GM12878 (cell line): ENCODE results near the gene CEACAM21. TPM values are rescaled to one million over a fixed set of nuclear protein-coding genes. Genes with fewer than 3 reads are reported as not detected.

Experiments
- ATAC-seq: fragments of 200-7000 bp; cut with Tn5 transposase; 3 replicates; pipeline ENCODE4 v1.9.1; 2020; ENCODE audit warnings: mild to moderate bottlenecking, moderate library complexity
- BruUV-seq: library from RNA; stranded (reverse); fragments of 400-500 nt; replicated peaks from 2 replicates; lab custom pipeline; 2021; lab: Mats Ljungman, UMichigan
- CTCF ChIA-PET: fragments of 300-600 bp; sonication (Branson Sonifier 250); formaldehyde crosslinking; extraction: SDS; loops from one replicate; lab custom pipeline; 2021; ENCODE audit warnings: inconsistent platforms; lab: Yijun Ruan, JAX
- POLR2A ChIA-PET: fragments of 350-600 bp; formaldehyde crosslinking; extraction: SDS; loops from one replicate; lab custom pipeline; 2021; ENCODE audit warnings: inconsistent platforms; lab: Charles Lee
- RAD21 ChIA-PET: fragments of 300-600 bp; sonication (Branson Sonifier 250); formaldehyde crosslinking; loops from one replicate; lab custom pipeline; 2023; ENCODE audit warnings: antibody characterized with exemption; ENCODE audit not compliant: unreplicated experiment; lab: Charles Lee
- SMC1A ChIA-PET: fragments of 300-600 bp; sonication (Branson Sonifier 250); formaldehyde crosslinking; loops from one replicate; lab custom pipeline; 2023; ENCODE audit not compliant: unreplicated experiment, uncharacterized antibody; lab: Charles Lee
- DNase-seq: peaks from one replicate; pipeline ENCODE4 v3.0.0-alpha.2; 2011; ENCODE audit warnings: low read depth, low spot score
- FAIRE-seq: peaks from 3 replicates; lab custom pipeline; 2011; peaks lifted over from hg19 to GRCh38; lab: Jason Lieb, UNC
- H2AFZ ChIP-seq: 2 replicates; pipeline ENCODE4 v1.6.0; 2011; ENCODE audit warnings: low read depth, low read length, control low read depth; ENCODE audit not compliant: control insufficient read depth
- H3K27ac ChIP-seq: 2 replicates; pipeline ENCODE4 v1.5.1; 2011; ENCODE audit warnings: control low read depth; ENCODE audit not compliant: control insufficient read depth, insufficient read depth
- H3K27me3 ChIP-seq, 2 experiments: replicated peaks in 1 of 2; 2 replicates each; pipeline versions ENCODE4 v1.6.0 to v1.6.1; 2011; ENCODE audit warnings: low read length in 1 of 2; ENCODE audit not compliant: control insufficient read depth in 2 of 2, insufficient read depth in 2 of 2
- H3K36me3 ChIP-seq, 2 experiments: 2 replicates each; pipeline ENCODE4 v1.5.1; 2011; ENCODE audit warnings: low read length in 1 of 2; ENCODE audit not compliant: control insufficient read depth in 2 of 2, insufficient read depth in 2 of 2
- H3K4me1 ChIP-seq: 2 replicates; pipeline ENCODE4 v1.6.1; 2011; ENCODE audit warnings: mild to moderate bottlenecking, low read length, moderate library complexity, mixed read lengths; ENCODE audit not compliant: control insufficient read depth, insufficient read depth
- H3K4me2 ChIP-seq: 2 replicates; pipeline ENCODE4 v1.6.0; 2011; ENCODE audit warnings: control low read depth; ENCODE audit not compliant: control insufficient read depth, insufficient read depth
- H3K4me3 ChIP-seq: fragments of 200-600 bp; sonication (generic); 2 replicates; pipeline ENCODE4 v1.5.1; 2016
- H3K79me2 ChIP-seq: 2 replicates; pipeline ENCODE4 v1.6.0; 2011; ENCODE audit warnings: low read length; ENCODE audit not compliant: control insufficient read depth, insufficient read depth
- H3K9ac ChIP-seq: 2 replicates; pipeline ENCODE4 v1.8.0; 2011; ENCODE audit warnings: low read length, control low read depth, mixed read lengths; ENCODE audit not compliant: control insufficient read depth, insufficient read depth
- H3K9me3 ChIP-seq: replicated peaks from 3 replicates; pipeline ENCODE4 v1.5.1; 2011; ENCODE audit warnings: mild to moderate bottlenecking, low read length; ENCODE audit not compliant: control insufficient read depth, insufficient read depth
- H4K20me1 ChIP-seq: 2 replicates; pipeline ENCODE4 v1.6.0; 2011; ENCODE audit not compliant: control insufficient read depth, insufficient read depth
- BACH1 ChIP-seq: fragments of 450-650 bp; IDR thresholded peaks from 2 replicates; pipeline ENCODE4 v1.6.1; 2017; ENCODE audit warnings: mild to moderate bottlenecking, borderline replicate concordance
- CTCF ChIP-seq, 3 experiments: IDR thresholded peaks in 2 of 3; conservative IDR thresholded peaks in 1 of 3; 2 replicates each; pipeline ENCODE4 v1.5.1; 2011; ENCODE audit warnings: low read depth in 3 of 3, low read length in 3 of 3, mild to moderate bottlenecking in 3 of 3, control low read depth in 2 of 3, moderate library complexity in 2 of 3, inconsistent platforms in 1 of 3, mixed read lengths in 1 of 3; ENCODE audit not compliant: control insufficient read depth in 2 of 3, insufficient read depth in 1 of 3; ENCODE audit errors: extremely low read depth in 1 of 3
- E4F1 ChIP-seq: fragments of 450-650 bp; IDR thresholded peaks from 2 replicates; pipeline ENCODE4 v1.6.1; 2018; ENCODE audit warnings: borderline replicate concordance, mild to moderate bottlenecking; ENCODE audit not compliant: partially characterized antibody
- EGR1 ChIP-seq, 2 experiments: IDR thresholded peaks; 1 replicate in 1 of 2; 2 replicates in 1 of 2; pipeline ENCODE4 v1.6.1; 2011 to 2012; ENCODE audit warnings: low read depth in 2 of 2, low read length in 2 of 2, borderline replicate concordance in 1 of 2, mild to moderate bottlenecking in 1 of 2, moderate library complexity in 1 of 2
- EP300 ChIP-seq, 2 experiments: fragments of 150-350 bp in 1 of 2; IDR thresholded peaks; 2 replicates each; pipeline ENCODE4 v1.6.1; 2011 to 2012; ENCODE audit warnings: low read depth in 2 of 2, low read length in 2 of 2, borderline replicate concordance in 1 of 2, improper control_type of control experiment in 1 of 2, inconsistent platforms in 1 of 2; ENCODE audit not compliant: control insufficient read depth in 1 of 2
- FOXM1 ChIP-seq: IDR thresholded peaks from 2 replicates; pipeline ENCODE4 v1.6.1; 2012; ENCODE audit warnings: low read depth, mild to moderate bottlenecking, inconsistent platforms, low read length, moderate library complexity
- HDGF ChIP-seq: fragments of 450-650 bp; IDR thresholded peaks from 2 replicates; pipeline ENCODE4 v1.6.1; 2016; ENCODE audit warnings: antibody characterized with exemption
- NBN ChIP-seq: fragments of 450-650 bp; IDR thresholded peaks from 2 replicates; pipeline ENCODE4 v1.6.1; 2016
- NKRF ChIP-seq: fragments of 450-650 bp; conservative IDR thresholded peaks from 2 replicates; pipeline ENCODE4 v1.6.1; 2017; ENCODE audit warnings: mild to moderate bottlenecking, moderate library complexity
- NRF1 ChIP-seq: conservative IDR thresholded peaks from 2 replicates; pipeline ENCODE4 v1.6.1; 2011; ENCODE audit warnings: mild to moderate bottlenecking, low read depth, low read length, improper control_type of control experiment
- POLR2A ChIP-seq: IDR thresholded peaks from 2 replicates; pipeline ENCODE4 v1.6.1; 2011; ENCODE audit warnings: low read depth, mild to moderate bottlenecking, low read length
- RAD21 ChIP-seq: IDR thresholded peaks from 2 replicates; pipeline ENCODE4 v1.6.1; 2011; ENCODE audit warnings: mild to moderate bottlenecking, low read depth, low read length, moderate library complexity; ENCODE audit not compliant: insufficient read depth
- RB1 ChIP-seq: fragments of 450-650 bp; formaldehyde crosslinking; IDR thresholded peaks from 2 replicates; pipeline ENCODE4 v1.6.1; 2017; ENCODE audit warnings: mild to moderate bottlenecking, borderline replicate concordance
- RELA ChIP-seq: fragments of 450-650 bp; IDR thresholded peaks from 2 replicates; pipeline ENCODE4 v1.8.0; 2014; ENCODE audit warnings: borderline replicate concordance; ENCODE audit not compliant: partially characterized antibody
- SMC3 ChIP-seq: IDR thresholded peaks from 2 replicates; pipeline ENCODE4 v1.6.1; 2011; ENCODE audit warnings: low read length, improper control_type of control experiment, borderline replicate concordance
- YY1 ChIP-seq: IDR thresholded peaks from 2 replicates; pipeline ENCODE4 v1.6.1; 2011; ENCODE audit warnings: low read depth, mild to moderate bottlenecking, low read length
- WGBS: methylation state at CpG from one replicate; pipeline ENCODE4 v1.1.6; 2016; ENCODE audit warnings: low lambda C conversion rate; ENCODE audit not compliant: insufficient replicate concordance, insufficient coverage; ENCODE audit errors: missing lambda C conversion rate; 5-methylcytosine and 5-hydroxymethylcytosine counted together
- in situ Hi-C: fragments of 300-500 bp; cut with MboI; formaldehyde crosslinking; loops from 9 replicates; pipeline ENCODE4 v1.14.3; 2018; ENCODE audit warnings: mixed read lengths
- intact Hi-C: fragments of 100-400 bp; cut with micrococcal nuclease; formaldehyde crosslinking; loops from one replicate; pipeline ENCODE4 v1.14.2; 2022; ENCODE audit not compliant: unreplicated experiment
- polyA plus RNA-seq, 11 experiments: library from polyadenylated mRNA; depleted of rRNA in 4 of 11; unstranded in 6 of 11; stranded (reverse) in 5 of 11; fragments of >200 nt; fragmentation: Nextera tagmentation in 4 of 11; fragmentation: Illumina TruSeq in 1 of 11; extraction: Ambion mirVana in 4 of 11; extraction: Trizol in 1 of 11; gene quantifications; 1 replicate in 1 of 11; 2 replicates in 10 of 11; pipeline versions ENCODE4 v1.2.1 to v1.2.3, GENCODE V29; 2011 to 2016; ENCODE audit warnings: inconsistent platforms in 2 of 11, missing spikeins in 2 of 11, low read depth in 1 of 11
- total RNA-seq, 4 experiments: library from RNA; depleted of rRNA in 3 of 4; stranded (reverse); fragments of >200 nt in 3 of 4; fragmentation: Illumina TruSeq in 1 of 4; extraction: Trizol in 1 of 4; gene quantifications; 2 replicates each; pipeline versions ENCODE4 v1.2.1 to v1.2.3, GENCODE V29; 2013 to 2021

Gene CEACAM21
- total and polyA plus RNA-seq, 10 of the 15 experiments (the other 5 are each of a cell fraction or from before 2014, with no cell fraction given) = 0.87 to 13.6 (median 8.1) TPM

GRCh38 chr19:41570639-41571112 lies 5.3 kb upstream of the CEACAM21 start:
- BruUV-seq = no TSS peak
- ChIA-PET RAD21 (interaction anchor here (1.0 to 5.1 kb wide), 4 partner anchors 16 to 131 kb away, joined by 3 to 41 read pairs (median 7); partner anchors contain the start of gene DMAC2), SMC1A (interaction anchor here (1.0 to 15.3 kb wide), 7 partner anchors 10 to 366 kb away, joined by 3 to 305 read pairs (median 3); no protein-coding TSS in a partner anchor), POLR2A (no interaction called here), CTCF (interaction anchor here (0.5 to 22.5 kb wide), 23 partner anchors 9 to 366 kb away, joined by 3 to 549 read pairs (median 5); partner anchors contain the start of genes B9D2, DMAC2 and ERICH4)
- Histone ChIP-seq H3K27ac (no peak overlapping the region), H3K9me3 (no peaks in the 10 kb centered on the region), H3K4me1 (peaks cover 1% of the 10 kb centered on the region; the same call in 1 of the 2 replicates), H3K4me2 (no peak overlapping the region), H3K79me2 (no peaks in the 10 kb centered on the region), H3K4me3 (no peak overlapping the region), H3K27me3 (no peaks in the 10 kb centered on the region), H3K36me3 (no peaks in the 10 kb centered on the region), H2AFZ (no peak overlapping the region), H3K9ac (no peak overlapping the region), H4K20me1 (no peaks in the 10 kb centered on the region; the same call in 1 of the 2 replicates)
- DNase-seq (no peak), ATAC-seq (peak; percentile 100), FAIRE-seq (peak; percentile 93)
- WGBS = 2% methylated on average over 7 of the region's 7 CpGs
- 0 out of 2 replicates have a peak, but pooled peaks have one; percentile 23 for TF ChIP-seq NBN
- TF ChIP-seq NKRF = no peak
- TF ChIP-seq RAD21 = peak; percentile 93
- TF ChIP-seq BACH1 = 0 out of 2 replicates have a peak, but pooled peaks have one; percentile 11
- TF ChIP-seq CTCF (IDR thresholded peaks at IDR 0.05 in 2 of 3, conservative IDR thresholded peaks at IDR 0.05 in 1 of 3; ENCODE audit: control insufficient read depth in 2 of 3, extremely low read depth in 1 of 3, insufficient read depth in 1 of 3, low read depth in 3 of 3, low read length in 3 of 3) = peak; percentile 94 to 97 (median 96); a peak in 5 of 6 replicates
- peak; percentile 15 for TF ChIP-seq RELA
- TF ChIP-seq EGR1 (IDR thresholded peaks at IDR 0.05; ENCODE audit: borderline replicate concordance in 1 of 2, low read depth in 2 of 2, low read length in 2 of 2) = 0 out of 3 replicates have a peak, but pooled peaks of 1 of the 2 experiments have one; percentile 37
- TF ChIP-seq HDGF = peak; percentile 56; the same call in 1 of the 2 replicates
- TF ChIP-seq SMC3 = peak; percentile 77
- TF ChIP-seq NRF1 = no peak
- TF ChIP-seq FOXM1 = 0 out of 2 replicates have a peak, but pooled peaks have one; percentile 21
- peak; percentile 63 for TF ChIP-seq YY1
- peak; percentile 27 for TF ChIP-seq E4F1
- TF ChIP-seq RB1 = peak; percentile 38; the same call in 1 of the 2 replicates
- TF ChIP-seq EP300 (IDR thresholded peaks at IDR 0.05; ENCODE audit: borderline replicate concordance in 1 of 2, control insufficient read depth in 1 of 2, low read depth in 2 of 2, low read length in 2 of 2) = no peak
- peak; percentile 51; the same call in 1 of the 2 replicates for TF ChIP-seq POLR2A
- intact Hi-C loops (loop anchor here (1.0 to 10.0 kb wide), 2 partner anchors 121 to 596 kb away; no protein-coding TSS in a partner anchor), in situ Hi-C loops (loop anchor here (10.0 kb wide), 1 partner anchor 126 kb away; the partner anchor contains the start of gene ERICH4)
